Neural cell (in vitro differentiated cells): ENCODE data around the gene PLS1.

Experiments used
- EP300 ChIP-seq: fragments of 450-650 bp; conservative IDR thresholded peaks from 2 replicates; pipeline ENCODE4 v1.6.1; 2014; ENCODE audit warnings: antibody characterized with exemption, mild to moderate bottlenecking, moderate library complexity; ENCODE audit not compliant: poor library complexity, severe bottlenecking
- EZH2 ChIP-seq: fragments of 200-600, 300-800 bp; shearing (Covaris generic), sonication (generic); IDR thresholded peaks from 2 replicates; pipeline ENCODE4 v1.6.1; 2014; ENCODE audit warnings: antibody characterized with exemption, low read length, borderline replicate concordance, mild to moderate bottlenecking; ENCODE audit not compliant: insufficient read depth, poor library complexity, severe bottlenecking
- MXI1 ChIP-seq: fragments of 450-650 bp; conservative IDR thresholded peaks from 2 replicates; pipeline ENCODE4 v1.6.1; 2014; ENCODE audit warnings: antibody characterized with exemption, mild to moderate bottlenecking; ENCODE audit not compliant: poor library complexity, severe bottlenecking
- POLR2AphosphoS5 ChIP-seq: IDR thresholded peaks from 2 replicates; pipeline ENCODE4 v1.6.1; 2012
- RAD21 ChIP-seq: fragments of 450-650 bp; conservative IDR thresholded peaks from 2 replicates; pipeline ENCODE4 v1.6.1; 2014; ENCODE audit warnings: antibody characterized with exemption, mild to moderate bottlenecking, moderate library complexity
- TAF1 ChIP-seq: IDR thresholded peaks from 2 replicates; pipeline ENCODE4 v1.6.1; 2012; ENCODE audit warnings: low read depth
- TF ChIP-seq, protein P1 (sequence below): fragments of 450-650 bp; IDR thresholded peaks from 2 replicates; pipeline ENCODE4 v1.5.1; 2014; ENCODE audit warnings: antibody characterized with exemption, mild to moderate bottlenecking, moderate library complexity; ENCODE audit not compliant: poor library complexity, severe bottlenecking
- TF ChIP-seq, protein P2 (sequence below): IDR thresholded peaks from 2 replicates; pipeline ENCODE4 v1.6.1; 2012; ENCODE audit warnings: borderline replicate concordance

DNA sequence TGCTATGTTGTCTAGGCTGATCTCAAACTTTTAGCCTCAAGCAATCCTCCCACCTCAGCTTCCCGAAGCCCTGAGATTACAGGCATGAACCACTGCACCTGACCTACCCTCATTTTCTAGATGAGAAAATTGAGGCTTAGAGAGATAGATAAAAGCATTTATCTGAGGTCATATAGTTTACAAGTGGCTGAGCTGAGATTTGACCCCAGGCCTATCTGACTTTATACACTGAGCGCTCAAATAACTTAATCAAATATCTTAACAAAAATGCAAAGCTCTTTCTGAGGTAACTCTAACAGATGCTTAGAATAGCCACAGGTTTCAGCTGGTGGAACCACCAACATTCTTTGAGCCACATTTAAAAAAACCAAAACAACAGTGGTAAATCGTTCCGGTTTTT is 5.5 kb downstream of the PLS1 start:
- no peak for TF ChIP-seq POLR2AphosphoS5
- TF ChIP-seq, protein P1, sequence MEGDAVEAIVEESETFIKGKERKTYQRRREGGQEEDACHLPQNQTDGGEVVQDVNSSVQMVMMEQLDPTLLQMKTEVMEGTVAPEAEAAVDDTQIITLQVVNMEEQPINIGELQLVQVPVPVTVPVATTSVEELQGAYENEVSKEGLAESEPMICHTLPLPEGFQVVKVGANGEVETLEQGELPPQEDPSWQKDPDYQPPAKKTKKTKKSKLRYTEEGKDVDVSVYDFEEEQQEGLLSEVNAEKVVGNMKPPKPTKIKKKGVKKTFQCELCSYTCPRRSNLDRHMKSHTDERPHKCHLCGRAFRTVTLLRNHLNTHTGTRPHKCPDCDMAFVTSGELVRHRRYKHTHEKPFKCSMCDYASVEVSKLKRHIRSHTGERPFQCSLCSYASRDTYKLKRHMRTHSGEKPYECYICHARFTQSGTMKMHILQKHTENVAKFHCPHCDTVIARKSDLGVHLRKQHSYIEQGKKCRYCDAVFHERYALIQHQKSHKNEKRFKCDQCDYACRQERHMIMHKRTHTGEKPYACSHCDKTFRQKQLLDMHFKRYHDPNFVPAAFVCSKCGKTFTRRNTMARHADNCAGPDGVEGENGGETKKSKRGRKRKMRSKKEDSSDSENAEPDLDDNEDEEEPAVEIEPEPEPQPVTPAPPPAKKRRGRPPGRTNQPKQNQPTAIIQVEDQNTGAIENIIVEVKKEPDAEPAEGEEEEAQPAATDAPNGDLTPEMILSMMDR: no peak
- no peak for TF ChIP-seq EZH2
- TF ChIP-seq MXI1: no peak
- TF ChIP-seq TAF1: no peak
- TF ChIP-seq RAD21: no peak
- TF ChIP-seq EP300: no peak
- TF ChIP-seq, protein P2, sequence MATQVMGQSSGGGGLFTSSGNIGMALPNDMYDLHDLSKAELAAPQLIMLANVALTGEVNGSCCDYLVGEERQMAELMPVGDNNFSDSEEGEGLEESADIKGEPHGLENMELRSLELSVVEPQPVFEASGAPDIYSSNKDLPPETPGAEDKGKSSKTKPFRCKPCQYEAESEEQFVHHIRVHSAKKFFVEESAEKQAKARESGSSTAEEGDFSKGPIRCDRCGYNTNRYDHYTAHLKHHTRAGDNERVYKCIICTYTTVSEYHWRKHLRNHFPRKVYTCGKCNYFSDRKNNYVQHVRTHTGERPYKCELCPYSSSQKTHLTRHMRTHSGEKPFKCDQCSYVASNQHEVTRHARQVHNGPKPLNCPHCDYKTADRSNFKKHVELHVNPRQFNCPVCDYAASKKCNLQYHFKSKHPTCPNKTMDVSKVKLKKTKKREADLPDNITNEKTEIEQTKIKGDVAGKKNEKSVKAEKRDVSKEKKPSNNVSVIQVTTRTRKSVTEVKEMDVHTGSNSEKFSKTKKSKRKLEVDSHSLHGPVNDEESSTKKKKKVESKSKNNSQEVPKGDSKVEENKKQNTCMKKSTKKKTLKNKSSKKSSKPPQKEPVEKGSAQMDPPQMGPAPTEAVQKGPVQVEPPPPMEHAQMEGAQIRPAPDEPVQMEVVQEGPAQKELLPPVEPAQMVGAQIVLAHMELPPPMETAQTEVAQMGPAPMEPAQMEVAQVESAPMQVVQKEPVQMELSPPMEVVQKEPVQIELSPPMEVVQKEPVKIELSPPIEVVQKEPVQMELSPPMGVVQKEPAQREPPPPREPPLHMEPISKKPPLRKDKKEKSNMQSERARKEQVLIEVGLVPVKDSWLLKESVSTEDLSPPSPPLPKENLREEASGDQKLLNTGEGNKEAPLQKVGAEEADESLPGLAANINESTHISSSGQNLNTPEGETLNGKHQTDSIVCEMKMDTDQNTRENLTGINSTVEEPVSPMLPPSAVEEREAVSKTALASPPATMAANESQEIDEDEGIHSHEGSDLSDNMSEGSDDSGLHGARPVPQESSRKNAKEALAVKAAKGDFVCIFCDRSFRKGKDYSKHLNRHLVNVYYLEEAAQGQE: no peak
